ENCODE data around the gene MINDY4. TPM values are rescaled to one million over a fixed set of nuclear protein-coding genes. Genes with fewer than 3 reads are reported as not detected.
"Not testable (repeated sequence)": the region's sequence is repeated elsewhere in the genome, so short reads cannot be mapped to it uniquely, and the experiment has no call there.

The MINDY4 gene
- total RNA-seq, 5 donors from 2014 or later (not counting 1 experiment from before 2014, with no cell fraction given): 0.60 to 1.7 (median 1.2) TPM

- no peaks in the 10 kb centered on the region for H3K36me3 Mint-ChIP-seq
- DNase-seq (no peak), ATAC-seq (replicated peaks in 1 of 4) (no peak)
- H3K27me3 Mint-ChIP-seq: no peaks in the 10 kb centered on the region
- H3K9me3 Mint-ChIP-seq: no peaks in the 10 kb centered on the region
- no peak overlapping the region for H3K4me3 Mint-ChIP-seq
- ChIA-PET CTCF (no interaction called here), POLR2A (no interaction called here)
- peaks cover 0 to 3% of the 10 kb centered on the region in 2 experiments for H3K27me3 ChIP-seq (replicated peaks in 1 of 2; ENCODE audit: control insufficient read depth in 2 of 2, extremely low read depth in 1 of 2, insufficient read depth in 2 of 2, low read length in 1 of 2)
- no peak overlapping the region for H3K4me3 ChIP-seq (ENCODE audit: control insufficient read depth in 1 of 2, extremely low read depth in 1 of 2, low read length in 1 of 2)
- H3K36me3 ChIP-seq (ENCODE audit: control insufficient read depth in 2 of 2, extremely low read depth in 1 of 2, insufficient read depth in 1 of 2, low read length in 1 of 2): no peaks in the 10 kb centered on the region
- H3K27ac Mint-ChIP-seq: no peak overlapping the region
- H3K4me1 Mint-ChIP-seq: peaks cover 0 to 2% (median 1%) of the 10 kb centered on the region in 3 donors
- no peaks in the 10 kb centered on the region for H3K9me3 ChIP-seq
- WGBS (ENCODE audit: insufficient coverage): 81% methylated on average over 3 of the region's 4 CpGs
- H3K4me1 ChIP-seq (ENCODE audit: control insufficient read depth in 1 of 2, extremely low read depth in 1 of 2, insufficient read depth in 2 of 2, low read length in 2 of 2): peaks cover 0 to 3% of the 10 kb centered on the region in 2 experiments
- no peak overlapping the region for H3K27ac ChIP-seq (ENCODE audit: low read length)
These were observed 31.6 kb downstream of the MINDY4 start for GRCh38 chr7:30802812-30803211.

- peaks cover 0 to 3% of the 10 kb centered on the region in 2 experiments for H3K27me3 ChIP-seq (replicated peaks in 1 of 2; ENCODE audit: control insufficient read depth in 2 of 2, extremely low read depth in 1 of 2, insufficient read depth in 2 of 2, low read length in 1 of 2)
- no peak overlapping the region for H3K4me3 ChIP-seq (ENCODE audit: control insufficient read depth in 1 of 2, extremely low read depth in 1 of 2, low read length in 1 of 2)
- peaks cover 0 to 3% of the 10 kb centered on the region in 2 experiments for H3K4me1 ChIP-seq (ENCODE audit: control insufficient read depth in 1 of 2, extremely low read depth in 1 of 2, insufficient read depth in 2 of 2, low read length in 2 of 2)
- no peaks in the 10 kb centered on the region for H3K9me3 ChIP-seq
- H3K9me3 Mint-ChIP-seq: no peaks in the 10 kb centered on the region
- no peak for ATAC-seq (replicated peaks in 1 of 4)
- H3K27ac Mint-ChIP-seq: no peak overlapping the region
- no peaks in the 10 kb centered on the region for H3K36me3 Mint-ChIP-seq
- H3K4me1 Mint-ChIP-seq: peaks cover 0 to 2% (median 1%) of the 10 kb centered on the region in 3 donors
- 100% methylated on average over 2 of the region's 3 CpGs for WGBS (ENCODE audit: insufficient coverage)
- no peak overlapping the region for H3K27ac ChIP-seq (ENCODE audit: low read length)
- CTCF ChIA-PET: no interaction called here
- no peak overlapping the region for H3K4me3 Mint-ChIP-seq
- H3K36me3 ChIP-seq (ENCODE audit: control insufficient read depth in 2 of 2, extremely low read depth in 1 of 2, insufficient read depth in 1 of 2, low read length in 1 of 2): no peaks in the 10 kb centered on the region
- H3K27me3 Mint-ChIP-seq: no peaks in the 10 kb centered on the region
- POLR2A ChIA-PET: interaction anchor here in 1 of 2 donors (0.6 kb wide), 1 partner anchor 112 kb away, joined by 3 read pairs; no protein-coding TSS in a partner anchor
- no peak for DNase-seq
These were observed 33.0 kb downstream of the MINDY4 start for GRCh38 chr7:30804078-30804661.

- H3K4me3 Mint-ChIP-seq: no peak overlapping the region
- H3K27me3 Mint-ChIP-seq: no peaks in the 10 kb centered on the region
- Histone ChIP-seq H3K36me3 (ENCODE audit: control insufficient read depth in 2 of 2, extremely low read depth in 1 of 2, insufficient read depth in 1 of 2, low read length in 1 of 2) (no peaks in the 10 kb centered on the region), H3K9me3 (no peaks in the 10 kb centered on the region), H3K4me3 (ENCODE audit: control insufficient read depth in 1 of 2, extremely low read depth in 1 of 2, low read length in 1 of 2) (no peak overlapping the region), H3K4me1 (ENCODE audit: control insufficient read depth in 1 of 2, extremely low read depth in 1 of 2, insufficient read depth in 2 of 2, low read length in 2 of 2) (peaks cover 0 to 3% of the 10 kb centered on the region in 2 experiments), H3K27me3 (replicated peaks in 1 of 2; ENCODE audit: control insufficient read depth in 2 of 2, extremely low read depth in 1 of 2, insufficient read depth in 2 of 2, low read length in 1 of 2) (peaks cover 0 to 3% of the 10 kb centered on the region in 2 experiments), H3K27ac (ENCODE audit: low read length) (no peak overlapping the region)
- H3K4me1 Mint-ChIP-seq: peaks cover 0 to 2% (median 1%) of the 10 kb centered on the region in 3 donors
- no peak for ATAC-seq (replicated peaks in 1 of 4)
- ChIA-PET CTCF (interaction anchor here in 1 of 2 donors (0.6 kb wide), 1 partner anchor 316 kb away, joined by 3 read pairs; no protein-coding TSS in a partner anchor), POLR2A (no interaction called here)
- DNase-seq: no peak
- H3K27ac Mint-ChIP-seq: no peak overlapping the region
- H3K9me3 Mint-ChIP-seq: no peaks in the 10 kb centered on the region
- 82% methylated on average over 9 of the region's 9 CpGs for WGBS (ENCODE audit: insufficient coverage)
- H3K36me3 Mint-ChIP-seq: no peaks in the 10 kb centered on the region
These were observed 34.0 kb downstream of the MINDY4 start for GRCh38 chr7:30805081-30805691.

- H3K27me3 ChIP-seq (replicated peaks in 1 of 2; ENCODE audit: control insufficient read depth in 2 of 2, extremely low read depth in 1 of 2, insufficient read depth in 2 of 2, low read length in 1 of 2): peaks cover 0 to 3% of the 10 kb centered on the region in 2 experiments
- no peaks in the 10 kb centered on the region for H3K27me3 Mint-ChIP-seq
- no peaks in the 10 kb centered on the region for H3K36me3 Mint-ChIP-seq
- no peak overlapping the region for H3K4me3 ChIP-seq (ENCODE audit: control insufficient read depth in 1 of 2, extremely low read depth in 1 of 2, low read length in 1 of 2)
- ChIA-PET POLR2A (no interaction called here), CTCF (no interaction called here)
- no peak overlapping the region for H3K27ac ChIP-seq (ENCODE audit: low read length)
- no peaks in the 10 kb centered on the region for H3K9me3 Mint-ChIP-seq
- no peak for ATAC-seq (replicated peaks in 1 of 4)
- H3K4me1 ChIP-seq (ENCODE audit: control insufficient read depth in 1 of 2, extremely low read depth in 1 of 2, insufficient read depth in 2 of 2, low read length in 2 of 2): peaks cover 0 to 1% of the 10 kb centered on the region in 2 experiments
- no peak for DNase-seq
- no peaks in the 10 kb centered on the region for H3K36me3 ChIP-seq (ENCODE audit: control insufficient read depth in 2 of 2, extremely low read depth in 1 of 2, insufficient read depth in 1 of 2, low read length in 1 of 2)
- H3K4me3 Mint-ChIP-seq: no peak overlapping the region
- H3K9me3 ChIP-seq: no peaks in the 10 kb centered on the region
- 97% methylated on average over 4 of the region's 6 CpGs for WGBS (ENCODE audit: insufficient coverage)
- H3K4me1 Mint-ChIP-seq: peaks cover 0 to 1% (median 0%) of the 10 kb centered on the region in 3 donors
- no peak overlapping the region for H3K27ac Mint-ChIP-seq
These were observed 34.7 kb downstream of the MINDY4 start for GRCh38 chr7:30805931-30806330.

- H3K27me3 ChIP-seq (replicated peaks in 1 of 2; ENCODE audit: control insufficient read depth in 2 of 2, extremely low read depth in 1 of 2, insufficient read depth in 2 of 2, low read length in 1 of 2); POLR2A ChIA-PET; H3K27me3 Mint-ChIP-seq; H3K9me3 ChIP-seq; H3K4me3 Mint-ChIP-seq; H3K4me1 Mint-ChIP-seq; H3K4me3 ChIP-seq (ENCODE audit: control insufficient read depth in 1 of 2, extremely low read depth in 1 of 2, low read length in 1 of 2); H3K9me3 Mint-ChIP-seq; DNase-seq; H3K27ac Mint-ChIP-seq; H3K36me3 ChIP-seq (ENCODE audit: control insufficient read depth in 2 of 2, extremely low read depth in 1 of 2, insufficient read depth in 1 of 2, low read length in 1 of 2); H3K27ac ChIP-seq (ENCODE audit: low read length); ATAC-seq (replicated peaks in 1 of 4); H3K4me1 ChIP-seq (ENCODE audit: control insufficient read depth in 1 of 2, extremely low read depth in 1 of 2, insufficient read depth in 2 of 2, low read length in 2 of 2); H3K36me3 Mint-ChIP-seq: not testable (repeated sequence)
- WGBS (ENCODE audit: insufficient coverage): 100% methylated on average over 3 of the region's 8 CpGs
- CTCF ChIA-PET: interaction anchor here in 1 of 2 donors (0.6 kb wide), 1 partner anchor 148 kb away, joined by 4 read pairs; no protein-coding TSS in a partner anchor
These were observed 36.3 kb downstream of the MINDY4 start for GRCh38 chr7:30807477-30807876.

GRCh38 chr7:30807941-30808340 lies 36.7 kb downstream of the MINDY4 start:
- H3K4me3 Mint-ChIP-seq; H3K36me3 Mint-ChIP-seq; H3K4me1 Mint-ChIP-seq; H3K27ac Mint-ChIP-seq; H3K4me3 ChIP-seq (ENCODE audit: control insufficient read depth in 1 of 2, extremely low read depth in 1 of 2, low read length in 1 of 2); H3K9me3 Mint-ChIP-seq; H3K27me3 ChIP-seq (replicated peaks in 1 of 2; ENCODE audit: control insufficient read depth in 2 of 2, extremely low read depth in 1 of 2, insufficient read depth in 2 of 2, low read length in 1 of 2); H3K9me3 ChIP-seq; H3K27me3 Mint-ChIP-seq; H3K4me1 ChIP-seq (ENCODE audit: control insufficient read depth in 1 of 2, extremely low read depth in 1 of 2, insufficient read depth in 2 of 2, low read length in 2 of 2); DNase-seq; H3K27ac ChIP-seq (ENCODE audit: low read length); ATAC-seq (replicated peaks in 1 of 4); H3K36me3 ChIP-seq (ENCODE audit: control insufficient read depth in 2 of 2, extremely low read depth in 1 of 2, insufficient read depth in 1 of 2, low read length in 1 of 2); POLR2A ChIA-PET: not testable (repeated sequence)
- CTCF ChIA-PET: interaction anchor here in 1 of 2 donors (0.6 kb wide), 1 partner anchor 148 kb away, joined by 4 read pairs; no protein-coding TSS in a partner anchor
- 98% methylated on average over 12 of the region's 13 CpGs for WGBS (ENCODE audit: insufficient coverage)

Data from T-cell (primary cell).